Fibroblast of the aortic adventitia (primary cell): Measurements from ENCODE around the gene TBC1D2B. TPM values are rescaled to one million over a fixed set of nuclear protein-coding genes. Genes with fewer than 3 reads are reported as not detected.

Source experiments
- DNase-seq: peaks from one replicate; pipeline ENCODE4 v3.0.0-alpha.2; 2010; ENCODE audit warnings: low read depth
- H3K4me3 ChIP-seq: 2 replicates; pipeline ENCODE4 v1.5.1; 2011; ENCODE audit warnings: low read depth, mild to moderate bottlenecking, control low read depth, low read length, moderate library complexity
- total RNA-seq: library from RNA; depleted of rRNA; stranded (reverse); fragments of >200 nt; gene quantifications from 2 replicates; pipeline ENCODE4 v1.2.3, GENCODE V29; 2012; ENCODE audit warnings: low replicate concordance
- TF ChIP-seq, protein P1 (sequence below): IDR thresholded peaks from 2 replicates; pipeline ENCODE4 v1.5.1; 2011; ENCODE audit warnings: mild to moderate bottlenecking, low read length, control low read depth, inconsistent platforms; ENCODE audit not compliant: insufficient read depth

The TBC1D2B gene
- total RNA-seq, 1 donor = 28.9 TPM

DNA sequence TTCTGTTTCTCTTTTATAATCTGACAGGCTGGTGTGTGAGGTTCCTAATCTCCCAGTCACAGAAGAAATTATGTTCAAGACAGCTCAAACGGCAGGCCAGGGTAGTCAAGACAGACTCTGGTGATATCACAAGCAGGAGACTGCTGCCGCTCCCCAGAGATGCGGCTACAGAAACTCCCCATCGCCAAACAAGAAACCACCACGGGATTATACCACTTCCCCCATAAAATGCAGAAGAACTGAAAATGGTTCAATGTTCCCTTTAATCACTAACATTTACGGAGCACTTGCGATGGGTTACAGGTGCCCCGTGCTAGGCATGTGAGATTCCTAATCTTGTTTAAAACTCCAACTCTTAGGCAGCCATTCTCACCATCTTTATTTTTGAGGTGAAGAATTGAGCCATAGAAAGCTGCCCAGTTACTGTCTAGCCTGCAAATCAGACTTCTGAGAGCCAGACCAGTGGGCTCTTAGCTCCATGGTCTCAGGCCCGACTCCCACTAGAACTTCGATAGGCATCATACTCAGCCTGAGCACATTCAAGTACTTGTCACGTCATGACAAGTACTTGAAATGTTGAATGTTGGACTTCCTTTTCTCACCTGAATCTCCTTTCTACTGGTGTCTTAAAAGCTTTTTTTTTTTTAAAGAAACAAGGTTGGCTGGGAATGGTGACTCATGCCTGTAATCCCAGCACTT, 58.4 kb downstream of the TBC1D2B start:
- TF ChIP-seq, protein P1, sequence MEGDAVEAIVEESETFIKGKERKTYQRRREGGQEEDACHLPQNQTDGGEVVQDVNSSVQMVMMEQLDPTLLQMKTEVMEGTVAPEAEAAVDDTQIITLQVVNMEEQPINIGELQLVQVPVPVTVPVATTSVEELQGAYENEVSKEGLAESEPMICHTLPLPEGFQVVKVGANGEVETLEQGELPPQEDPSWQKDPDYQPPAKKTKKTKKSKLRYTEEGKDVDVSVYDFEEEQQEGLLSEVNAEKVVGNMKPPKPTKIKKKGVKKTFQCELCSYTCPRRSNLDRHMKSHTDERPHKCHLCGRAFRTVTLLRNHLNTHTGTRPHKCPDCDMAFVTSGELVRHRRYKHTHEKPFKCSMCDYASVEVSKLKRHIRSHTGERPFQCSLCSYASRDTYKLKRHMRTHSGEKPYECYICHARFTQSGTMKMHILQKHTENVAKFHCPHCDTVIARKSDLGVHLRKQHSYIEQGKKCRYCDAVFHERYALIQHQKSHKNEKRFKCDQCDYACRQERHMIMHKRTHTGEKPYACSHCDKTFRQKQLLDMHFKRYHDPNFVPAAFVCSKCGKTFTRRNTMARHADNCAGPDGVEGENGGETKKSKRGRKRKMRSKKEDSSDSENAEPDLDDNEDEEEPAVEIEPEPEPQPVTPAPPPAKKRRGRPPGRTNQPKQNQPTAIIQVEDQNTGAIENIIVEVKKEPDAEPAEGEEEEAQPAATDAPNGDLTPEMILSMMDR = no peak
- no peak overlapping the region for H3K4me3 ChIP-seq
- no peak for DNase-seq

DNA sequence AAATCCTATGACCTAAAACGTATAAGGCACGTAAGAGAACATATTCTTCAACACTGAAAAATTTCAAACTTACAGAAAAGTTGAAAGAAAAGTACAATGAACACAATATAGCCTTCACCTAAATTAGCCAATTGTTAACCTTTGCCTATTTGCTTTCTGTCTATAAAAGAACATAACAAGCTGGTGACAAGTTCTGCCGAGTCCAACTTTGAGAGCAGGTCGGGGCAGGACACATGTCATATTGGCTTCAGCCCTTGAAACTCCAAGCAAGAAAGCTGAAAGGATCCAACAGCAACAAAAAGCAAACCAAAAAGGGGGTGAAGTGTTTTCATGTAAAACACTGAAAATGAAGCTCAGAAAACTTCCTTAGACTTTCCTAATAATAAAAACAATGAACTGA, 59.1 kb downstream of the TBC1D2B start:
- DNase-seq = no peak
- TF ChIP-seq, protein P1 = no peak
- no peak overlapping the region for H3K4me3 ChIP-seq

DNA sequence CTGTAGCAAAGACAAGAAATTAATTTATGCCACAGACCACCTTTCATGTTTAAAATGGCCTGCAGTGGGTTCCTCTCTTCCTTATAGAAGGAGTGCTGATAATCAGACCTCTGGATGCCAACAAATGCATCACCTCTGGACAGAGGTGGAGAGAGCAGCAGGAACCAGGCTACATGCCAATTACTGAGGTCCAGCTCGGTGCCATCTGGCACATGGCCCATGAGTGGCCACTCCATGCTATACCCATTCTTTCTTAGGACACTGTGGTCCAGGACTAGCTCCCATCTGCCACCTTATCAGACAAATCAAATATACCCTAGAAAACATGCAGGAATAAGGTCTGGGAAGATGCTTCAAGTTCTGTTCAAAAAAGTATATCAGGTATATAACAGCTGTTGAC, 60.7 kb downstream of the TBC1D2B start:
- DNase-seq = no peak
- TF ChIP-seq, protein P1 = no peak
- no peak overlapping the region for H3K4me3 ChIP-seq

DNA sequence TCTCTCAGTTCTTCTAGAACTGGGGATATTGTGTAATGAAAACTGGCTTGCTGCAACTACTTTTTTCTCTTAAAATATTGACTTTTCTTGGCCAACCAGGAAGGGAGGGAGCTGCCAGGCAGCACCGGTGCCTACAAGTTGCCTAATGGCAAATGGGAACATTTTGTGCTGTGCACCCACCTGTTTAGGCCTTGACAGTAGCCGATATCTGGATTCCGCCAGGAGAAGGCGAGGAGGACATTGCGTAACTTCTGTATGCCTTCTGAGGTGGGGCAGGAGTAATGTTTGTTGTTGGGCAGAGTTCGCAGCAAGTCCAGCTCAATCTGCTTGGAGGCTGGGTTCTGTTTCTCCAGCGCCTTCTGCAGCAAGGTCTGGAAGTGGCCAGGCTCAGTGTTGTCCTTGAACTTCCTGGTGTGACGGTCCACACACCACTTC, 64.9 kb downstream of the TBC1D2B start:
- TF ChIP-seq, protein P1 = no peak
- DNase-seq = no peak
- H3K4me3 ChIP-seq = no peak overlapping the region

DNA sequence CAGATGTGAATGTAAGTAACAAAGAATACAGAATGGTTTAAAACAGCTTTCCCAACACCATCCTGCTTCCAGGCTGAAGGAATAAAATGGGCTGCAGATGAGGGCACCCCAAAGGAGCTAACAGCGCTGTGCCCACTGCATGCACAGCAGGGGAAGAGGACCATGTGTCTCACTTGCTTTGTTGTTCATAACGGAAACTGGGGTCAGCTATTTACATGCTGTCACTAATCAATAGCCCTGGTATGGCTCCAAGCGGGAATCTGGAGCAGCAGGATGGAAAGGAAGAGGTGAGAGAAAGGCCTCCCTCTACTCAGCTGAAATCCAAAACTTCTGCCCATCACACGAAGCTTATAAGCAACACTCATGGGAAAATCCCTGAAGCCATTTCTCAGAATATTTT, 67.4 kb downstream of the TBC1D2B start:
- H3K4me3 ChIP-seq = no peak overlapping the region
- no peak for DNase-seq
- TF ChIP-seq, protein P1 = no peak

DNA sequence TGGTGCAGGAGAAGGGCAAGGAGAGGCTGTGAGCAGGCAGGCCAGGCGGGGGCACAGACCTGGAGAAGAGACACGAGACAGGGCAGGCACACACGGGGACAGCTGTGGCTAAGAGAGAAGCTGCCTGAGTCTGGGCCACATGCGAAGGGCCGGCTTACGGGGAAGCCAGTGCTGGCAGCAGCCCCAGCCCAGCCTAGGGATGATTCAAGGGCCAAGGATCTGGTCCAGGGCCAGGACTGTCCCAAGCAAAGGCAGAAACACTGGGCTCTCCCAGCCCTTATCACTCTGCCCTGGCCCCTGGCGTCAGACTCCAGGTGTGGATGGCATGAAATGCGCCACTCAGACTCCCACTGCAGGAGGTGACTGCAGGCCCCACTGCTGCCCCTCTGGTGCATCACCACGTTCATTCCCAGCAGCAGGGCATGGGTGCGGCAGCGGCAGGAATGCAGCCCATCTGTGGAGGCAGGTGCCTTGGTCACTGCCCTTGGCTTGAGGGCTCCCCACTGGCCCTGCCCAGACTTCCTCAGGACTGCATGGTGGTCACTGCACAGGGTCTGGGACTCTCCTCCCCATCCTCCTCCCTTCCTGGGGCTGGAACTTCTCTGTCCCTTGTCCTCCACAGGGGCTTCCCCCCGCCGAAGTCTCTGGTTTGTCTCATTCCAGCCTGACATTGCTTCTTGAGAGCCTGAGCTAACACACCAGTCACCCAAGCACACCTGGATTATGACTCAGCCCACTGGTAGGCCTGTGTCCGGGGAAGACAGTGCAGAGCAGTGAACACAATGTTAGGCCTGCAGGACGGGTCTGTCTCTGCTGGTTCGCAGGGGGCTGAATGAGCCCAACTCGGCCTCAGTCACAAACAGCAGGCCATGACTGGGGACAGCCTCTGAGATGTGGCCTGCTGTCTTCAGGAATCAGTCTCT, 69.3 kb downstream of the TBC1D2B start:
- peak; percentile 85 for DNase-seq
- no peak overlapping the region for H3K4me3 ChIP-seq
- TF ChIP-seq, protein P1 = no peak
